Bronchial smooth muscle cell (primary cell): ENCODE measurements around the gene CHERP. TPM values are rescaled to one million over a fixed set of nuclear protein-coding genes. Genes with fewer than 3 reads are reported as not detected.

Experiments used
- total RNA-seq: library from RNA; depleted of rRNA; stranded (reverse); fragments of >200 nt; gene quantifications from 2 replicates; pipeline ENCODE4 v1.2.1, GENCODE V29; 2014

CHERP gene, protein sequence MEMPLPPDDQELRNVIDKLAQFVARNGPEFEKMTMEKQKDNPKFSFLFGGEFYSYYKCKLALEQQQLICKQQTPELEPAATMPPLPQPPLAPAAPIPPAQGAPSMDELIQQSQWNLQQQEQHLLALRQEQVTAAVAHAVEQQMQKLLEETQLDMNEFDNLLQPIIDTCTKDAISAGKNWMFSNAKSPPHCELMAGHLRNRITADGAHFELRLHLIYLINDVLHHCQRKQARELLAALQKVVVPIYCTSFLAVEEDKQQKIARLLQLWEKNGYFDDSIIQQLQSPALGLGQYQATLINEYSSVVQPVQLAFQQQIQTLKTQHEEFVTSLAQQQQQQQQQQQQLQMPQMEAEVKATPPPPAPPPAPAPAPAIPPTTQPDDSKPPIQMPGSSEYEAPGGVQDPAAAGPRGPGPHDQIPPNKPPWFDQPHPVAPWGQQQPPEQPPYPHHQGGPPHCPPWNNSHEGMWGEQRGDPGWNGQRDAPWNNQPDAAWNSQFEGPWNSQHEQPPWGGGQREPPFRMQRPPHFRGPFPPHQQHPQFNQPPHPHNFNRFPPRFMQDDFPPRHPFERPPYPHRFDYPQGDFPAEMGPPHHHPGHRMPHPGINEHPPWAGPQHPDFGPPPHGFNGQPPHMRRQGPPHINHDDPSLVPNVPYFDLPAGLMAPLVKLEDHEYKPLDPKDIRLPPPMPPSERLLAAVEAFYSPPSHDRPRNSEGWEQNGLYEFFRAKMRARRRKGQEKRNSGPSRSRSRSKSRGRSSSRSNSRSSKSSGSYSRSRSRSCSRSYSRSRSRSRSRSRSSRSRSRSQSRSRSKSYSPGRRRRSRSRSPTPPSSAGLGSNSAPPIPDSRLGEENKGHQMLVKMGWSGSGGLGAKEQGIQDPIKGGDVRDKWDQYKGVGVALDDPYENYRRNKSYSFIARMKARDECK
- total RNA-seq = 4.4 and 4.6 TPM in 2 replicates

DNA sequence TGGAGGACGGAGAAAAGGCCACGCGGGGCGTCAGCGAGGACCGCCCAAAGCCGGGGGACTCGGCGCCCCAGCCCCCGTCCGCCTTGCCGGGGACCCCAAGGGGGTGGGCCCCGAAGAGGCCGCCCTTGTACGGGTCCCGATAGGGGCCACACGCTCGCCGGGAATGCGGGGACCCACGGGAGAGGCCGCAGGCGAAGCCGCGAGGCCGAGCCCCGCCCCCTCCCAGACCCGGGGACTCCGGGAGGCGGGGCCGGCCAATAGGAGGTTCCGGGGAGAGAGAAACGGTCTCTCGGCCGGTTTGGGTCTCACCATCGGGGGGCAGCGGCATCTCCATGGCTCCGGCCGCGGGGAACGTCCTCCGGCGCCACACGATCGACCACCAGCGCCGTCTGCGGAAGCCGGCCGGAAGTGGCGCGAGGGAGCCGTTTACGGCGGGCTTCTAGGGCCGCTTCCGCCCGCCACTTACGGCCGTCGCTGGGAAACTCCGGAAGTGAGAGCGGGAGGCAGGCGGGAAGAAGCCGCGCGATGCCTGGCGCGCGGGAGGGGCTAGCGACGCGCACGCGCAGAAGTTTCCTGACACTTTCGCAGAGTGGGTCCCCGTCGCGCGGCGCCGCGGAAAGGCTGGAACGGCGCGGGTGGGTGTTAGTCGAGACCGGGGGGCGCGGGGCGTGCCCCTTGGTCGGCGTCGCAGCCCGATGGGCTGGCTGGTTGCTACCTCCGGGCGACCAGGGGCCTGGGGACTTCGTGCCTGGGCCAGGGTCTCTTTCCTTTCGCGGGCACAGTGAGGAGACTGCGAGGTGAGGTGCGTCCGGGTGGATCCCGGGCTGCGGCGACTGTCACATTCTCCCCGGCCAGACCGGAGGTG is at the start of gene CHERP:
TSS of gene CHERP (minus strand) at position 393 of the 865 bp plus-strand sequence. CDS start at position 334, 59 bp downstream.

DNA sequence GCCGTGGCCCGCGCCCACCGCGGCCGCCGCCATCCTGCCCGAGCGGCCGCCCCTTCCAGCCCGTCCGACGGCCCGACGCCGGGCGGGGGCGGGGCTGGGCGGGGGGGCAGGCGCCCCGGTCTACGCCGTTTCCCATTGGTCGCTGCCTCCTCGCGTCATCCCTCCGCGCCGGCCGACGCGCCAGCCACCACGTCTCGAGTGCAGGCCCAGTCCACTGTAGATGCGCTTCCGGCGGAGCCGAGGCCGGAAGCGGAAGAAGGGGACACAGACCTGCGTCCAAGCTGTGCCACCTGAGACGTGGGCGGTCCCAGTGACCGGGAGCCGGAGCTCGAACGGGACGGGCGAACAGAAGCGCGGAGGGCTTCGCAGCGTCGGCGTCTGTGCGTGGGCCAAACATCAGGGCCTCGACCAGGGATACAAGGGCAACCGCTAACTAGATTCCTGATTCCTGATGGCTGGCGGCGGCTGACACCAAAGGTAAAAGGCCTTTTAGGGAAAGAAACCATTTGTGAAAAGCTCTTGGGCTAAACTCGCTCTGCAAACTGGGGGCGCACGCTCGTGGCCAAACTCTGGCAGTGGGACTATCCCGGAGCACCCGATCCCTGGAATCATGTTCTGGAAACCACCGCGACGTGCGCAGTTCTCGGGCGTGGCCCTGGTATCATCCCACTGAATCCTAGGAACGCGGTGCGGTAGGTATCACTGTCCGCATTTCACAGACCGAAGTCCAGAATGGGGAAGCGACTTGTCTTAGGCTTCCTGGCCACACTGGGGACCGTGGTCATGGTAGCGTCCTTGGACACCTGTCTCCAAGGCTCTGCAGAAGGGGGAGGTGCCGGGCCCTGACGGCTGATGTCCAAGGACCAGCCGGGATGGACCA is 30.3 kb upstream of the CHERP start, which contains the start of gene SLC35E1:
TSS of gene SLC35E1 (minus strand) at position 84 of the 880 bp plus-strand sequence. CDS start at position 33, 51 bp downstream.

DNA sequence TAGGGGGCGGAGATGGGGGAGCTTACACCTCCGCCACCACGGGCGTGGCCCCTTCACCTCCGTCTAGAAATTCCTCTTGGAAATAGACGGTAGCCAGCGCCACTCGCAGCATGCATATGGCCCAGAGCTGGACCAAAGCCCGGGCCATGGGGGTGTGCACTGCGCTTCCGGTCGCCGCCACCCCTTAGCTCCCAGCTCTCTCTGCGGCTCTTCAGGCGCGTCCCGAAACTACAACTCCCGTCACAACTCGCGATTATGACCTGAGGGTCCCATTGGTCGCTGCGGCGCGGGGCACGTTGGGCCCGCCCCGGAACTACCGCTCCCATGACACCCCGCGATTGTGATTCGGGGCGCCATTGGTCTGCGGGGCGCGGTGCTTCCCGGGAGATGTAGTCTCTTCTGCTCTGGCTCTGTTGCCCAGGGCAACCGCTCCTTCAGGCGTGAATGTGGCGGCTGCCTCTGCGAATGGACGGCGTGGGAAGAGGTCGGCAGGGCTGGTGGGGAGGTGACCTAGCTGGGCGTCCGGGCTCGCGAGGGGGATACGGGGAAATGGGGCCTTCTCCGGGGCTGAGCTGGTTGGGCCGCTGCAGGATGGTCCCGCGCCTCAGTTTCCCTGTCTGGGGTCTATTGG is 46.1 kb downstream of the CHERP start, which contains the start of the genes C19orf44 and CALR3:
TSS of gene C19orf44 (plus strand) at position 413 of the 631 bp plus-strand sequence. CDS start 4,399 bp downstream, outside the sequence.
TSS of gene CALR3 (minus strand) at position 186 of the 631 bp plus-strand sequence. CDS start at position 148, 38 bp downstream.

Other genes starting within 250 kb of the CHERP start
- 0.34 and 0.63 TPM in 2 replicates for gene KLF2, start 217.6 kb downstream of the CHERP start, total RNA-seq
- 7.7 and 8.8 TPM in 2 replicates for gene EPS15L1, start 70.5 kb downstream of the CHERP start, total RNA-seq
- gene CALR3, start 46.3 kb downstream of the CHERP start, total RNA-seq = 0.16 TPM in 1 of 2 replicates, not detected in the other
- 2.0 and 2.6 TPM in 2 replicates for gene C19orf44, start 46.0 kb downstream of the CHERP start, total RNA-seq
- gene SLC35E1, start 30.0 kb upstream of the CHERP start, total RNA-seq = 11.0 and 12.6 TPM in 2 replicates
- 3.6 and 4.4 TPM in 2 replicates for gene MED26, start 85.8 kb upstream of the CHERP start, total RNA-seq
- gene SMIM7, start 117.7 kb upstream of the CHERP start, total RNA-seq = 57.1 and 83.3 TPM in 2 replicates
- 3.2 and 4.8 TPM in 2 replicates for gene TMEM38A, start 118.7 kb upstream of the CHERP start, total RNA-seq
- under 0.01 TPM in 1 of 2 replicates, not detected in the other for gene NWD1, start 177.4 kb upstream of the CHERP start, total RNA-seq